Urothelium cell line (cell line): ENCODE results near the gene TMPRSS6.

ENCODE experiments used
- DNase-seq: peaks from one replicate; pipeline ENCODE4 v3.0.0; 2011; ENCODE audit warnings: low spot score, mixed read lengths
- FAIRE-seq: peaks from 2 replicates; lab custom pipeline; 2011; peaks lifted over from hg19 to GRCh38; lab: Jason Lieb, UNC

Gene TMPRSS6

DNA sequence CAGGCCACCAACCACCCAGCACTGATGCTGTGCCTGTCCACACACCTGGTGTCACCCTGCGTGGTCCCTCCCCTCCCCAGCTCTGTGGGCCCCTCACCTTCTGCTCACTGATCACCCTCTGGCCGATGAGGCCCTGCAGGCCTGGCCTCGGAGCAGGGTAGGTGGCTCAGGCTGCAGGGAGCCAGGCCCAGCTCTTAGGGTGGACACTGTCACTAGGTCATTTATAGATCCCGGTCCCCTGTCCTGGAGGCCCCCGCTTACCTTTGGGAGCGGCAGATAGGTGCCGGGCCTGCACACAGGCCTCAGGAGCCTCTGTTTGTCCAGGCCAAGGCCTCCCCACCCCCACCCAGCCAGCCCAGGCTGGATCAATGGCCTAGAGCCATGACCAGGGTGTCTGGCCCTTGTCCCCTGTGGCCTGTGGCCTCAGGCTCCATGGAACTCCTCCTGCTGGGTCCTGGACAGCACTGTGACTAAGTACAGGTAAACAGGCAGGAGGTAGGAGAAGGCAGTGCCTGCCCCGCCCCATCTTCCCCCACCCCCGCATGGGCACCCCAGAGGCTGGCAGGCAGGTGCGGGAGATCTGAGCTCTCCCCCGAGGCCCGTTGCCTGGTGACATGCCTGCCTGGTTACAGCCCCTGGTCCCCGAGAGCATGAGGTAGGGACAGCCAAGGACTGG, at the start of gene TMPRSS6:
Gene TMPRSS6, minus strand, starts transcription at position 472 of the 676 bp plus-strand sequence. CDS start 6,296 bp downstream, outside the sequence.
- DNase-seq (no peak), FAIRE-seq (no peak)

DNA sequence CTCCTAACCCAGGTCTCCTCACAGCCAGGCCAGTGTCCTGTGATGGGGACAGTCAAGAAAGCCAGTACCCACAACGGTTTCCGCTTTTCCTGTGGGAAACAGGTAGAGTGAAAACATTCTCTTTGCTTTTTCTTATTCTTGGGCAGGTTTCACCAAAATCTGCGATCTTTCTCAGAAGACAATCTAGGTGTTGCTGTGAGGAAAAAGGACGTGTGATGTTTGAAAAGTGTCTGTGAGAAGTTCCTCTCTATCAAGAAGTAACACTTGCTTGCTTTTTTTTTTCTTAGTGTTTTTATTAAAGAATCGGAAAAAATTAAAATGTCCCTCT, 49.4 kb upstream of the TMPRSS6 start:
- DNase-seq = no peak
- no peak for FAIRE-seq

DNA sequence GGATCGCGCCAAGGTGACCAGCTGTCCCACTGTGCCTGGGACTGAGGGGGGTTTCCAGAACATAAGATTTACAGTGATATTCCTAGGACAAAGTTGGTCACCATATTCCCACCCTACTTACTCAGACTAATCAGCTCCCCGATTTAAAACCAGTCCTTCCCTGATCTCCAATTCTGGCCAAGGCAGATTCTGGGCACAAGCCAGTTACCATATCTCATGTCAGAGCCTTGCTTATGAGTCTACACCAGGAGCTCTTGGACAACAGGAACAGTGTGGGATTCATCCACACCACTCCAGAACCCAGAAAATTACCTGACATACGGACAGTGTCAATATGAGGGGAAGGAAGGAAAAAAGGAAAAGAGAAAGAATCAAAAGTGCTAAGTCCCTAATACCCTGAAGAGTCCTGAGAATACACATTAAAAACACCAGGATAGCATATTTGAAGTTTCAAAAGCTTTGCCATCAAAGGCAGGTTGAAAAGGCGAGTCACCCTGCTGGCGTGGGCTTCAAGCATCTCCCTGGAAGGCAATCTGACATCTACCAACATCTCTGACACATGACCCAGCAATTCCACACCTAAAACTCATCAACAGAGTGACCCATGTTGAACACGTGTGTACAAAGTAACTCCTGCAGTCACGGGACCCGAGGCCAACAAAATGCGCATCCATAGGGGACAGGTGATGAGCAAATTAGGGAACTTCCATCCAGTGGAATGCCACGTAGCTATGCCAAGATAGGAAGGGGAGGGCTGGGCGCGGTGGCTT, 48.2 kb upstream of the TMPRSS6 start:
- FAIRE-seq (peak; percentile 35), DNase-seq (no peak)

DNA sequence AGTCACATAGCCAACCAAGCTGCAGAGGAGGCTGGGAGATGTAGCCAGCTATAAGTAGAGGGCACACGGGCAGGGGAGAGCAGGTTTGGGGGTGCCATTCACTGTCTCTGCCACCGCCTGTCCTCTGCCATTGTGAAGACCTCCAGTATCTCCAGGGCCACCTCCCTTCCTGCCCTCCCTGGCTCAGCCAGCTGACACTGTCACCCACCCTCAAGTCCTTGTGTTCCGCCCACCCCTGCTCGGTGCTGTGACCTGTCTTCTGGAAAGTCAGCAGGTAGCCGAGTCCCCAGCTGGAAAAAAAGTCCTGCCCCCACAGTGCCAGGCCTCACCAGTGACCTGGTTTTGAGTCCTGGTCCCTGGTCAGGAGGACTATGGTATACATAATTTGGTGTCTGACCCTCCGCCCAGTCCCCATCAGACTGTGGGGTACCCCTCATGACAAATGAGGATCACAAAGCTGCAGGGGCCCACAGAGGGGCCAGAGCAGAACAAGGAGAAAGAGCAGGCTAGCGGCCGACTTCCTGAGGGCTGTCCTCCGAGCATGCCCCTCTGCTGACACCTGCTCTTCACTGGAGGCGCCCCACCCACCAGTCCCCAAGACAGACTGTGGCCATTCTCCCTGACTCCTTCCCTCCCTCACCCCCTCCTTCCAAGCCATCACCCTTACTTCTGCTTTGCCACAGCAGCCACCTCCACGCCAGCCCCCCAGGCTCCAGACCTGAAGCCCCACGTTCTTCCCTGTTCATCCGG, 47.3 kb upstream of the TMPRSS6 start:
- DNase-seq (no peak), FAIRE-seq (peak; percentile 44)

DNA sequence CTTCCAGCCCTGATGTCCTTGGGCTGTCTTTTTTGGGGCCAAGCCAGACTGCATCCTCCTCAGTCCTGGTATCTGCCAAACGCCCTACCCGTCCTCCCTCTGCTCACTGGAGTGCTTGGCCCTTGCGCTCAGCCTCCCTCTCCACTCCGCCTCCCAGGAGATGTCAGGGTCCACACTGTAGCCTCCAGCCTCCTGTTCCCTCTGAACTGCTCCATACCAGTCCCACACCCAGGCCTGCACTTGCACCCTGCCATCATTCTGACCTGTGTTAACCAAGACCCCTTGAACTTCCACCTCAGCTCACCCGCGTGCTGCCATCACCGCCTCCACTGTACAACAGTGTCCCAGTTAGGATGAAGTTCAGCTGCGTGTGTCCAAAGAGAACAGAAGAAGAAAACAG, 46.5 kb upstream of the TMPRSS6 start:
- FAIRE-seq (no peak), DNase-seq (no peak)

DNA sequence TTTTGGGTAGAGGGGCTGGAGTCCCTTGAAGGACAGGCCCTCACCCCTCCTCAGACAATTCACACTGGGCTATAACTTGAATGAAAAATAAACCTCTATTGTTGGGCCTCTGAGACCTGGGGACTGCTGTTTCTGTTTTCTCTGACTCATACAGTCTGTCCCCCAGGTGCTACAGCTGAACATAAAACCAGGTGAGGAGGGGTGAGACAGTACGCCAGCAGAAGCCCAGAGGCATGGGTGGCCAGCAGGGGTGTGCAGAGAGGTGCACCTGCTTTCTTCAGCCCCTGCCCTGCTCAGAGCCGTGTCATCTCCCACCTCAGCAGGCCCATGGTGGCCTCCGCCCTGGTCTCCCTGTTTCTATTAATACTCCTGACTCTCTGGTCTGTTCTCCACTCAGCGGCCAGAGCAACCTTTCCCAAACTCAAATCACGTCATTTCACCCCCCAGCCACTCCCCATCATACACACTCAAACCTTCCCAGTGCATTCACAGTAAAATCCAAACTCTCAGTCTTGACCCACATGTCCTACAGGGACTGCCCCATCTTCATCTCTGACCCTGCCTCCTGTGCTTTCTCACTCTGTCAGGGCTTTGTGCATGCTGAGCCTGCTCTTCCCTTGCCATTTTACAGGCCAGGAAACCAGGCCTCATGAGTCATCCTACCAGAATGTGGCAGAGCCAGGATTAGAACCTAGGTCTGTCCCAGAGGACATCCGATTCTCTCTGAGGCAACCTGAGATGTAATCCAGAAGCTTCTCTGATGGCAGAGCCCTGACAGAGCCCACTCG, 45.6 kb upstream of the TMPRSS6 start:
- peak; percentile 5 for FAIRE-seq

DNA sequence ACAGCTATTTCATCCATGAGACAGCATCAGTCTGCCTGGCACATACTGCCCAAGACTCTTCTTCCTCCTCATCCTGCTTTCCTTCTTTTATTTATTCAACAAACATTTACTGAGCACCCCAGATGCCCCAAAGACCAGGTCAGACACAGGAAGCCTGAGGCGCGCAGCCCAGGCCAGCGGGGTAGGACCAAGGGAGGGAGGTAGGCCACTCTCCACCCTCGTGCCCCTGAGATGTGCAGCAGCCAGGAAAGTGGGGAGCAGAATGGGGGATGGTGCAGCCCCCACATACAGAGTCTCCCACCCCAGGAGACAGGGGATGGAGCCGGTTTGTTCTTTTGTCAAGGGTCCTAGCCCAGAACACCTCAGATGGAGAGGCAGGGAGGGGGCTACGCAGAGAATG, 44.4 kb upstream of the TMPRSS6 start:
- DNase-seq = no peak
- FAIRE-seq = no peak

More for the DNA sequence above, 45.6 kb upstream of the TMPRSS6 start:
- DNase-seq = no peak

DNA sequence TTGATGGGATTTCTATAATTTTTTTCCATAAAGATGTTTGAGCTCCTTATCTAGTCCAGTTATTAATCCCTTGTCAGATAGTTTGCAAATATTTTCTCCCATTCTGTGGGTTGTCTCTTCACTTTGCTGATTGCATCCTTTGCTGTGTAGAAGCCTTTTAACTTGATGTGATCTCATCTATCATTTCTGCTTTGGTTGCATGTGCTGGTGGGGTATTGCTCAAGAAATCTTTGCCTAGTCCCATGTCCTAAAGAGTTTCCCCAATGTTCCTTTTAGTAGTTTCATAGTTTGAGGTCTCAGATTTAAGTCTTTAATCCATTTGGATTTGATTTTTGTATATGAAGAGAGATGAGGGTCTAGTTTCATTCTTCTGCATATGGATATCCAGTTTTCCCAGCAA, 41.9 kb upstream of the TMPRSS6 start:
- FAIRE-seq = no peak
- DNase-seq = no peak

DNA sequence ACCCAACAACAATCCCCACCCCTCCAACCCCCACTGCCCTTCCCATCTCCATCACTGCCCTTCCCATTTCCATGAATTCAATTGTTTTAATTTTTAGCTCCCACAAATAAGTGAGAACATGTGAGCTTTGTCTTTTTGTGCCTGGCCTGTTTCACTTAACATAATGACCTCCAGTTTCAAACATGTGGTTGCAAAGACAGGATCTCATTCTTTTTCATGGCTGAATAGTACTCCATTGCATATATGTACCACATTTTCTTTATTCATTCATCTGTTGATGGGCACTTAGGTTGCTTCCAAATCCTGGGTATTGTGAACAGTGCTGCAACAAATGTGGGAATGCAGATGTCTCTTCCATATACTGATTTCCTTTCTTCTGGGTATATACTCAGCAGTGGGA, 41.2 kb upstream of the TMPRSS6 start:
- no peak for DNase-seq
- no peak for FAIRE-seq

DNA sequence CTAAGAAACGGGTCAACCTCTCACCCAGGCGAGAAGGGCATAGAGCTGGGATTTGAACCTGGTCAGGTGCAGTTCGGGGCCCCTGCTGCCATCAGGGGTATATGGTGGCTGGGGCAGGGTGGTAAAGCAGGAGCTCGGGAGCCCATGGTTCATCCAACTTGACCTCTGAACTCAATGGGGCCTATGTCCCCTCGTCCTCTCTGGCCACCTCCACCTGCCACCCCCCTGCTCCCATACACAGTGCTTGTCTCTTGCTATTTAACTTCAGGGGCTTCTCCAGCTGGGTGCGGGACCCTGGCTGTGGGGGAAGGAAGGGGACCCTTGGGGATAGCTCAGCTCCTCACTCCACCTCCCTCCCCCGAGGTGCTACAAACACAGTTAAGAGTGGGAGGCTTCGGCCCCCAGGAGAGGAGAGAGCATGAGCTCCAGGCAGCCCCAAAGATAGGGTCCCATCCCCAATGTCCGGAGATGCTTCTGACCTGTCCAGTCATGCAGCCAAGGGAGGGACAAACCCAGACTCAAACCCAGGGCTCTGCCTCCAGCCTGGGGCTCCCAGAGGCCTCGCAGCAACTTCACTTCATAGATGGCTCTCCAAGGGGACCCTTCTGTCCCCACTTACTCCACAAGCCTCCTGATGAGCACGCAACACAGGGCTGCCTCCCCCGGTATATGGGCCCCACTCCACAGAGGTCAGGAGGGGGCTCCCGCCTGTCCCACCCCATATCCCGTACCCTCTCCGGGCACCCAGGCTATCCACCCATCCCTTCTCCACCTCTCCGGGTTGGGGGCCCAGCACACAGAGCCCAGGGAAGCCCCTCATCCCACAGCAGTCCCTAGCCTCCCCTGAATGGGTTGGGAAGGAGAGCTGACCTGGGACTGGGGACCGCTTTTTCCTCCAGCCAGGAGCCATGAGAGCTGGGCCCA, 39.5 kb upstream of the TMPRSS6 start:
- DNase-seq = no peak
- no peak for FAIRE-seq

DNA sequence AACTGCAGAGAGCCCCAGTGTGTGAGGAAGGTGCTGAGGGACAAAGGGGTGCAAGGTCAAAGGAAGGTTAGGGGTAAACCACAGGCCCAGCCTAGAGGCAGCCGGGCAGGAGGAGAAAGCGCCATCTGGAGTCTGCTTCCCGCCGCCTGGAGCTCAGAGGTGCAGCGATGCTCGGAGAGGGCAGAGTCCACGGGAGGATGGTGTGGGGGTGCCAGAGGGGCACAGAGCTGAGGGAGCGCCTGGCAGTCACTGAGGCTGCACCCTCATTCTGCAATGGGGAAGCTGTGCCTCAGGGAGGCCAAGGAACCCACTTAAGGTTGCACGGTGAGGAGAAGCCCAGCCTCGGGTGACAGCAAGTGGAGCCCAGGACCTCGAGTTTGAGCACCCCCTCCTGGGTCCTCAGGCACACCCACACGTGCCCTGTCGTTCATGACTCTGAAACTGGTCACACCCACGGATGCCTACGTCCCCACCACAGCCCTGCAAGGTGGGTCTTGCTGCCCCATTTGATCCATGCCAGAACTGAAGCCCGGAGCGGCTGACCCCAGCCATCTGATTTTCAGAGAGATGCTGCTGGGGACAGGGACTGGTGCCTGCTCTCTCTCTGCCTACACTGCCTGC, 38.6 kb upstream of the TMPRSS6 start:
- DNase-seq (no peak), FAIRE-seq (no peak)

DNA sequence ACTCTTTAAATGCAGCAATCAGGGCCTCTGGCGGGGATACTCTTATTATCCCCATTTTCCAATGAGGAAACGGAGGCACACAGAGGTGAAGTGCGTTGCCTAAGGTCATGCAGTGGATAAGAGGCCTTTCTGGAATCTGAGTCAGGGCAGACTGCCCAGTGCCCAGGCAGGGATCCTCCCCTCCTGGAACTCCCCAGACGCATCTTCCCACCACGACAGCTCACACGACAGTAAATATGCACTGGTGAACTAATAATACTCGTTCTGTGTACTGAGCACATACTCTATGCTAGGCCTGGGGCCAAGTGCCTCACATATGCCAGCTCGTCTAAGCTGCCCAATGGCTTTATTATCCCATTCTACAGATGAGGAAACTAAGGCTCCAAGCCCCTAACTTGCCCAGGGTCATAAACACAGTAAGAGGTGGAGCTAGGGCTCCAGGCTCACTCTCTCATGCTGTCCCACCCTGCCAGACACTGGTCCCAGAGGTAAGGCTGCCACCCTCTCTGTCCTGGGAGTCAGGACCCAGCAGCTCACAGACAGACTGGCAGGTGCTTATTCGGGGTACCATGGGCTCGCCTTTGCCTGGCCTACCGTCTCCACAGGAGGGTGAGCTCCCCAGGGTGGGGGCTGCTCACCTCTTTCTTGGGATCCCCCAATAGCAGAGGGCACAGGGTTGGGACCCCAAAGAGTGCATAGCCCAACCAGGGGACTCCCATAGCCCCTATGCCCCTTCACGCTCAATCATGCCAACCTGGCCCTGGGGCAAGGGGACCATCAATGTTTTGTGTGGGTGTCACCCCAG, 37.9 kb upstream of the TMPRSS6 start:
- DNase-seq = no peak
- peak; percentile 13 for FAIRE-seq

DNA sequence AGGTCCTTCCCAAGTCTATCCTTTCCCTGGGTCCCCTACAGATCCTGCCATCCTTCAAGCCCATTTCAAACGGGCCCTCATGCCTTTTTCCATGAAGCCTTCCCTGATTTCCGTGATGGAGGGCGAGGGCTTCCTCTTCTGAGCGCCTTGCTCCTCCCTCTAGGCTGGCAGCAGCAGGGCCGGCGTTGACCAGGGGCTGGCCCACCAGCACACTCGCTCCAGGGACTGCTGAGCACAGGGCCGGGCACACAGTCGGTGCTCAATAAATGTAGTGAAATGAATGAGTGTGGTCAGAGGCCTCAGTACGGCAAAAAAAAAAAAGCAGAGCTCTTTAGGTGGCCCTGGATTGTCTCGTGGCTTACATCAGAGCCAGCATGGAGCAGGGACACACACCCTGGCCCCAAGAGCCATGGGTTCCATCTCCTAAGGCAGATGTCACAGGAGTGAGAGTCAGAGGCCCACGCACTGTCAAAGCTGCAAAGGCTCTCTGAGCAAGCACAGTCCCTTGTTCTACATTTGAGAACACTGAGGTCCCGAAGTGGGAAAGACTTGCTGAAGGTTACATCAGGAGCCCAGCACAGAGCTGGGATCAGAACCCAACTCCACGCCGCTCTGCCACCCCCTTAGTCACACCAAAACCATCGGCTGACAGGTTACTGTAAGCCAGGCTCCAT, 37.1 kb upstream of the TMPRSS6 start:
- FAIRE-seq (no peak), DNase-seq (no peak)

DNA sequence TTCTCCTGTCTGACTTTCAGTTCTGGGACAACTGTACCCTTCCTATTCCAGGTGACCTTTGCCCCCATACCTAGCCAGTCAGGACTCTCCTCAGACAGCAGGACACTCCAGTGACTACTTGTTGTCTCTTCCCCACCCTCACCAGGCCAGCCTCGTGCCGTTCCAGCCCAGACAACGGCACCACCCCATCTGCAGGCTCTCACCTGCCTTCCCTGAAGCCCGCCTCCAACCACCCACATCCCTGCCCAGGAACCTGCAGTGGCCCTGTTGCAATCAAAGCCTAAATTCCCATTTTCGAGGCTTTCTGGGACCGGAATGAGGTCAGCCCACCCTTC, 36.5 kb upstream of the TMPRSS6 start:
- DNase-seq (no peak), FAIRE-seq (no peak)

DNA sequence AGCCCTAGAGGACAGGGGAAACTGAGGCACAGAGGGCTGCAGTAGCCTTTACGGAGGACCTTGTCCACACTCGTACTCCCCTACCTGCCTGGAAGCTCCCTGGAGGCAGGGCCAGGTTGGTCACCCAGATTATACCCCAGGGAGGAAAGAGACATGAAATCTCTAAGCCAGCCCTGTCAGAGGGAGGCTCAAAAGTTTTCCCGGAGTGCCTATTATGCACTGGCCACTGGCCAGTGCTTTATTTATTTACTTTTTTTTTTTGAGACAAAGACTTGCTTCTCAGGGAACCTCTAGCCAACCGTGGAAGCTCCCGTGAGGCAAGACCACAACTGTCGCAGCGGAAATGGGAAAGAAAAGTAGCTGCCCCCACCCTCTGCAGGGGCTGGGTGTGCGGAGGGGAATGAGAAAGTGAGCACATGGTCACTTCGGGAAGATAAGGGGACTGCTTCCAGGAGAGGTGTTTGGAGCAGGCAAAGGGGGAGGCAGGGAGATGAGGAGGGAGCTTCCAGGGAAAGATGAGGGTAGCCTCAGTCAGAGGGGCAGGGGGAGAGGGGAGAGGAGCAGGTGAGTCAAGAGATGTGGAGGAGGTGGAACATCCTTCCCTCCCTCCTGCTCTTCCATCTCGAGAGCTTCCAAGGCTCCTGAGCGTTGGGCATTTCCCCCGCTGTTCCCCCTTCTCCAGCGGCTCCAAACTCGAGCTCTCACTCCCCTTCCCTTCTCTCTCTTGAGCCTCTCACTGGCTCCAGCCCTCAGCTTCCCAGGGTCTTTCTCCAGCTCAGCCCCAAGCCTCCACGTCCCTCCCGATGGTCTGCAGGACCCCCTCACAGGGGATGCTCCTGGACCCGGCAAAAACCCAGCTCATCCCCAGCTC, 35.9 kb upstream of the TMPRSS6 start:
- FAIRE-seq (peak; percentile 13), DNase-seq (no peak)

DNA sequence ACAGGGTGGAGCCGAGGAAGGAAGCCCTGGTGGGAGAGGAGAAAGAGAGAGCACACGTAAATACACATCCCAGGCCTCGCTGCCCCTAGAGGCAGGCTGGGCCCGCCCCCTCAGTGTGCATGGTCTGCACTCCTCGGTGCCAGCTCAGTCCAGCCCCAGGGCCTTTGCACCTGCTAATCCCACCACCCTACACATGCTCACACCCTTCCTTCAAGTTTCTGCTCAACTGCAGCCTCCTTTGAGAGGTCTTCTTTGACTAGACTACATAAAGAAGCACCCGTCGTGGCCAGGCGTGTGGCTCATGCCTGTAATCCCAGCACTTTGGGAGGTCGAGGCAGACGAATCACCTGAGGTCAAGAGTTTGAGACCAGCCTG, 34.7 kb upstream of the TMPRSS6 start:
- FAIRE-seq = no peak

DNA sequence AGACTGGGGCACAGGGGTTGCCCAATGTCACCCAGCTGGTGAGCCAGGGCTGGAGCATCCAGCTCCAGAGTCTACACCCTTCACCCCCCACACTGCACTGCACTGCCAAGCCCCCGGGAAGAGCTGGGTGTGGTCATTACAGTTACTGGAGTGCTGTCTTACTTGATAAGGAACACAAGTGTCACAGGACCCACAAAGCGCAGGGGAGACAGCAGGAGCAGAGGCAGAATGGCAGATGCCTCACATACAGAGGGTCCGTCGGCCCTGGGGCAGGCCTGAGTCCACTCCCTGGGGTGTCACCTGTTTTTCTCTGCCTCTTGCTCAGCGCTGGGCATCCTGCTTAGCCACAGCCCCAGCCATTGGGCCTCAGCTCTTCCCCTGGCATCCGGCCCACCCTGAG, 32.5 kb upstream of the TMPRSS6 start:
- FAIRE-seq (no peak), DNase-seq (no peak)

More for the DNA sequence above, 34.7 kb upstream of the TMPRSS6 start:
- DNase-seq = no peak
